ENCODE results near the gene CPD. TPM values are rescaled to one million over a fixed set of nuclear protein-coding genes. Genes with fewer than 3 reads are reported as not detected.
"Not testable (repeated sequence)": the region's sequence is repeated elsewhere in the genome, so short reads cannot be mapped to it uniquely, and the experiment has no call there.

Gene CPD
- total RNA-seq, 6 donors from 2014 or later = 49.4 to 132 (median 104) TPM

- no peak for ATAC-seq (ENCODE audit: low FRiP score in 2 of 2)
- TF ChIP-seq POLR2AphosphoS5 (IDR thresholded peaks at IDR 0.05) = no peak
- TF ChIP-seq POLR2A (IDR thresholded peaks at IDR 0.05) = no peak
- no peak for TF ChIP-seq CTCF (IDR thresholded peaks at IDR 0.05)
- no peak for TF ChIP-seq EP300 (IDR thresholded peaks at IDR 0.05)
- Histone ChIP-seq H3K27ac (no peak overlapping the region), H3K27me3 (no peaks in the 10 kb centered on the region), H3K4me3 (no peak overlapping the region), H3K4me1 (peaks cover 0 to 5% (median 3%) of the 10 kb centered on the region in 4 donors), H3K9me3 (no peaks in the 10 kb centered on the region), H3K36me3 (peaks cover 0 to 8% (median 0%) of the 10 kb centered on the region in 4 donors)
- no peak for DNase-seq
- 90 to 94% methylated on average over 1 of the region's 1 CpG for WGBS, 2 donors
These were observed 19.8 kb downstream of the CPD start for GRCh38 chr17:30398328-30399041.

GRCh38 chr17:30401097-30401496 is 22.4 kb downstream of the CPD start:
- no peak for ATAC-seq (ENCODE audit: low FRiP score in 2 of 2)

DNA sequence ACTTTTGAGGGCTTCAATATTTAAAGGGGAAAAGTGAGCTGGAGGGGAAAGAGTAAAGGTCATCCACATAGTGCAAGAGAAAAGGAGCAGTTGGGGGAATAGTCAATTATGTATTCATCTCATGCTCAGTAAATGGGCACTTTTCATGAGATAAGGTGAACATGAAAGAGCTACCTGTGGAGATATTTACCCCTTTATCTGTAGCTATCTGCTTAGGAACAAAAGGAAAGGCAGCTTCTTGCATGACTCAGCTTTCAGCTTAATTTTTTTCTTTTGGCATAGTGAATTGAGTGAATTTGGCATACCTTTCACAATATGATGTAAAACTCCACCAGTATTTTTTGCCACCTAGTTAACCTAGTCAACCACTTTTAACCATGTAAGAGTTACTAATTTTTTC is 26.4 kb downstream of the CPD start:
- no peaks in the 10 kb centered on the region for H3K27me3 ChIP-seq
- no peak for DNase-seq
- H3K9me3 ChIP-seq = no peaks in the 10 kb centered on the region
- H3K36me3 ChIP-seq = peaks cover 0 to 8% (median 0%) of the 10 kb centered on the region in 4 donors
- no peak for ATAC-seq (ENCODE audit: low FRiP score in 2 of 2)
- H3K27ac ChIP-seq = no peak overlapping the region
- H3K4me3 ChIP-seq = no peak overlapping the region
- TF ChIP-seq EP300 (IDR thresholded peaks at IDR 0.05) (no peak), POLR2AphosphoS5 (IDR thresholded peaks at IDR 0.05) (no peak), POLR2A (IDR thresholded peaks at IDR 0.05) (no peak), CTCF (IDR thresholded peaks at IDR 0.05) (no peak)
- no peaks in the 10 kb centered on the region for H3K4me1 ChIP-seq

More at GRCh38 chr17:30401097-30401496, 22.4 kb downstream of the CPD start:
- TF ChIP-seq CTCF (IDR thresholded peaks at IDR 0.05) (no peak), POLR2A (IDR thresholded peaks at IDR 0.05) (no peak), EP300 (IDR thresholded peaks at IDR 0.05) (no peak), POLR2AphosphoS5 (IDR thresholded peaks at IDR 0.05) (no peak)
- Histone ChIP-seq H3K9me3 (no peaks in the 10 kb centered on the region), H3K4me1 (peaks cover 0 to 5% (median 0%) of the 10 kb centered on the region in 4 donors), H3K27me3 (no peaks in the 10 kb centered on the region), H3K36me3 (peaks cover 0 to 8% (median 0%) of the 10 kb centered on the region in 4 donors), H3K4me3 (no peak overlapping the region), H3K27ac (no peak overlapping the region)
- DNase-seq = no peak
- 88 to 100% methylated on average over 1 of the region's 1 CpG for WGBS, 2 donors

- not testable (repeated sequence) for H3K9me3 ChIP-seq; H3K4me3 ChIP-seq; ATAC-seq (ENCODE audit: low FRiP score in 2 of 2); H3K4me1 ChIP-seq; DNase-seq; H3K36me3 ChIP-seq; H3K27me3 ChIP-seq; H3K27ac ChIP-seq
- 100% methylated on average over 2 of the region's 2 CpGs for WGBS, 2 donors
These were observed 31.9 kb downstream of the CPD start for GRCh38 chr17:30410627-30411026.

DNA sequence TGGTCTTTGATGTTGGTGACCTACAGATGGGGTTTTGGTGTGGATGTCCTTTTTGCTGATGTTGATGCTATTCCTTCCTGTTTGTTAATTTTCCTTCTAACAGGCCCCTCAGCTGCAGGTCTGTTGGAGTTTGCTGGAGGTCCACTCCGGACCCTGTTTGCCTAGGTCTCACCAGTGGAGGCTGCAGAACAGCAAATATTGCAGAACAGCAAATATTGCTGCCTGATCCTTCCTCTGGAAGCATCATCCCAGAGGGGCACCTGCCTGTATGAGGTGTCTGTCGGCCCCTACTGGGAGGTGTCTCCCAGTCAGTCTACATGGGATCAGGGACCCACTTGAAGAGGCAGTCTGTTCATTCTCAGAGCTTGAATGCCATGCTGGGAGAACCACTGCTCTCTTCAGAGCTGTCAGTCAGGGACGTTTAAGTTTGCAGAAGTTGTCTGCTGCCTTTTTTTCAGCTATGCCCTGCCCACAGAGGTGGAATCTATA is 33.3 kb downstream of the CPD start:
- H3K9me3 ChIP-seq; DNase-seq; ATAC-seq (ENCODE audit: low FRiP score in 2 of 2); H3K4me3 ChIP-seq; H3K4me1 ChIP-seq; H3K27me3 ChIP-seq; H3K36me3 ChIP-seq; H3K27ac ChIP-seq: not testable (repeated sequence)
- WGBS, 2 donors = 60 to 88% methylated on average over 2 to 3 of the region's 3 CpGs

DNA sequence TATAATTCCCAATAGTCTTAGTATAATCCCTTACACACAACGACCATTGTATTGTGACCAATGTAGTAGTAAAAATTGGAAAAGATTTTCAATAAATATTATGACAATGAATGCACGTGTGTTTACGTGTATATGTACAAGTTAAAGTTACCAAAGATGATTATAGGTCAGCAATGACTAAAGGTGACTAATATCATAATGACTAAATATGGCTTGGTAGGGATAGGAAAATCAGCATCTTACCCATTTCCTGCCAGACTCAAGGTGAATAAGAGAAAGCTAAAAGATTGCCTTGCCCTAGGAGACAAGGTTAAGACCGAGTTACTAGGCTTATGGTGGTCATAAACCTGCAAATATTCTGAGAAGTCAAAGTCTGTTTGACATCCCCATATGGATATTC is 34.4 kb downstream of the CPD start:
- WGBS, 2 donors = 86 to 94% methylated on average over 4 of the region's 4 CpGs
- H3K27ac ChIP-seq = no peak overlapping the region
- H3K36me3 ChIP-seq = no peaks in the 10 kb centered on the region
- ATAC-seq (ENCODE audit: low FRiP score in 2 of 2) (no peak), DNase-seq (no peak)
- no peak for TF ChIP-seq EP300 (IDR thresholded peaks at IDR 0.05)
- no peak for TF ChIP-seq POLR2A (IDR thresholded peaks at IDR 0.05)
- TF ChIP-seq POLR2AphosphoS5 (IDR thresholded peaks at IDR 0.05) = no peak
- TF ChIP-seq CTCF (IDR thresholded peaks at IDR 0.05) = no peak
- no peaks in the 10 kb centered on the region for H3K9me3 ChIP-seq
- H3K4me1 ChIP-seq = no peaks in the 10 kb centered on the region
- no peak overlapping the region for H3K4me3 ChIP-seq
- H3K27me3 ChIP-seq = no peaks in the 10 kb centered on the region
